Activated naive CD4-positive, alpha-beta T cell treated with anti-CD3 and anti-CD28 coated beads, Interleukin-2, amount 50 U/mL, for 24 hours (primary cell): ENCODE data around the gene RAB17.
A peak's percentile ranks its signal among the peaks of the same experiment; 100 is the strongest.
"Not testable (repeated sequence)": the region's sequence is repeated elsewhere in the genome, so short reads cannot be mapped to it uniquely, and the experiment has no call there.

Experiments
- H3K27ac Mint-ChIP-seq: one replicate; pipeline ENCODE4 v1.8.0; 2021; ENCODE audit warnings: mild to moderate bottlenecking, mixed read lengths
- H3K27me3 Mint-ChIP-seq: one replicate; pipeline ENCODE4 v1.8.0; 2021; ENCODE audit warnings: mixed read lengths
- H3K36me3 Mint-ChIP-seq: one replicate; pipeline ENCODE4 v1.8.0; 2021; ENCODE audit warnings: mixed read lengths
- H3K4me1 Mint-ChIP-seq: one replicate; pipeline ENCODE4 v1.8.0; 2021; ENCODE audit warnings: mixed read lengths
- H3K4me3 Mint-ChIP-seq: one replicate; pipeline ENCODE4 v1.8.0; 2021; ENCODE audit warnings: mild to moderate bottlenecking, mixed read lengths
- H3K9me3 Mint-ChIP-seq: one replicate; pipeline ENCODE4 v1.8.0; 2021; ENCODE audit warnings: mixed read lengths

Gene RAB17

DNA sequence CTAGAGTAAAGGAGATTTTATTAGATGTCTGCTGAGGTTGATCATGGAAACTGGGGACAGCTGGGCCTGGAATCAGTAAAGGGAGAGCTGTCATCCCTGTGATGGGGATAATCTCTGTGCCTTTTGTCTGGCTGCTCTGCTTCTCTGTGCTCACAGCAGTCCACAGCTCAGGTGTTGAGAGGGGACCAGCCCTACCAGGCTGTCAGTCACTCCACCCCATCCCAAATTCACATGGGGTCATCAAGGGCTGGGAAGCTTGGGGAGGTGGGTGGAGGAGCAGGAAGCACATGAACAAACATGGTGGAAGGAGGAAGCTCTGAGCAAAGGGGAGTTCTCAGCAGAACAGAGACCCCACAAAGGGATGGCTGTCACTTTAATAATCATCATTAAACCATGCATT lies 23.1 kb upstream of the RAB17 start:
- no peaks in the 10 kb centered on the region for H3K36me3 Mint-ChIP-seq
- H3K27me3 Mint-ChIP-seq: no peaks in the 10 kb centered on the region
- peaks cover 32% of the 10 kb centered on the region for H3K4me1 Mint-ChIP-seq
- no peak overlapping the region for H3K4me3 Mint-ChIP-seq
- no peaks in the 10 kb centered on the region for H3K9me3 Mint-ChIP-seq
- H3K27ac Mint-ChIP-seq: no peak overlapping the region

DNA sequence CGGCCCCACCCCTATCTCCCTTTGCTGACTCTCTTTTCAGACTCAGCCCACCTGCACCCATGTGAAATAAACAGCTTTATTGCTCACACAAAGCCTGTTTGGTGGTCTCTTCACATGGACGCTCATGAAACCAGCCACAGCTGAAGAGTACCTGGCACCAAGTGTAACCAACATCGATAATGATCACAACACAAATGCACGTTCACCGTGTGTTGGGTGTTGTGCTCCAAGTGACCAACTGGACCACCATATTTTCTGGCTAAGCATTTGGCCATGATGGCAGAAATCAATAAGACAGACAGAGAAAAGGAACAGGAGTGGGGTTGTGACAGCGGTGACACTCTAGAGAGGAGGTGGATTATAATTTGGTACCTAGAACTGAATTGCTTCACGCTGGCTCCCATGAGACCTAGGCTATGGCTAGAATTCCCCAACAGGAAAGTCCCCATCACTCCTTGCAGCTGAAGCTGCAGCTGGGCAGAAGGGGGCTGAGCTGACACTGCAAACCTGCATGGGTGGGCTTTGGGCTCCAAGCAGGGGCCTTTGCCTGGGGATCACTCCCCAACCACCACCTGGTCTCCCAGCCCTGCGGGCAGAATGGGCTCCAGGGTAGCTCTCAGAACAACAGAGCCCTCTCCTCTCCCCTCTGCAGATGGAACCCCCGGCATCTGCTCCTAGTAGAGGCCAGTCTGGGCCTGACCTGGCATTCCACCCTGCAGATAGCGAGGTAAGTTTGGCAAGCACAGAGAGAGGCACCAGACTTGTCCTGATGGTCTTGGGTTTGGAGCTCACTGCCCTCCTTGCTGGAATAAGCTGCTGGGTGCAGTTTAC lies 22.2 kb upstream of the RAB17 start:
- Mint-ChIP-seq H3K27ac (no peak overlapping the region), H3K9me3 (no peaks in the 10 kb centered on the region), H3K4me3 (no peak overlapping the region), H3K36me3 (no peaks in the 10 kb centered on the region), H3K4me1 (peaks cover 24% of the 10 kb centered on the region), H3K27me3 (no peaks in the 10 kb centered on the region)

DNA sequence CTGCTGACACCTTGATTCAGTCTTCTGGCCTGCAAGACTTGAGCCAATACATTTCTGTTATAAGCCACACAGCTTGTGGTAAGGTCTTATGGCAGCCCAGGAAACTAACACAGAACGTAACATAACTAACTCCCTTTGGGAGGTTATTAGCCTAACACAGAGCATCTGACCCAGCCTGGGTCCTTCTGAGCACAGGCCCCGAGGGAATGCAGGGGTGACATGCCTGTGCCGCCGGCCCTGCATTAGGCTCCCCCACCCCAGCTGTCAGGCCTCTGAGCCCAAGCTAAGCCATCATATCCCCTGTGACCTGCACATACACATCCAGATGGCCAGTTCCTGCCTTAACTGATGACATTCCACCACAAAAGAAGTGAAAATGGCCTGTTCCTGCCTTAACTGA lies 16.0 kb upstream of the RAB17 start:
- peaks cover 31% of the 10 kb centered on the region for H3K4me1 Mint-ChIP-seq
- not testable (repeated sequence) for H3K27ac Mint-ChIP-seq

GRCh38 chr2:237604960-237605359 lies 14.4 kb upstream of the RAB17 start:
- no peak overlapping the region for H3K4me3 Mint-ChIP-seq
- peak overlapping the region; percentile 63 for H3K27ac Mint-ChIP-seq
- H3K36me3 Mint-ChIP-seq: no peaks in the 10 kb centered on the region
- no peaks in the 10 kb centered on the region for H3K9me3 Mint-ChIP-seq
- H3K27me3 Mint-ChIP-seq: no peaks in the 10 kb centered on the region
- peaks cover 31% of the 10 kb centered on the region for H3K4me1 Mint-ChIP-seq

More for the DNA sequence above, 16.0 kb upstream of the RAB17 start:
- not testable (repeated sequence) for H3K4me3 Mint-ChIP-seq, H3K27me3 Mint-ChIP-seq, H3K36me3 Mint-ChIP-seq, H3K9me3 Mint-ChIP-seq

DNA sequence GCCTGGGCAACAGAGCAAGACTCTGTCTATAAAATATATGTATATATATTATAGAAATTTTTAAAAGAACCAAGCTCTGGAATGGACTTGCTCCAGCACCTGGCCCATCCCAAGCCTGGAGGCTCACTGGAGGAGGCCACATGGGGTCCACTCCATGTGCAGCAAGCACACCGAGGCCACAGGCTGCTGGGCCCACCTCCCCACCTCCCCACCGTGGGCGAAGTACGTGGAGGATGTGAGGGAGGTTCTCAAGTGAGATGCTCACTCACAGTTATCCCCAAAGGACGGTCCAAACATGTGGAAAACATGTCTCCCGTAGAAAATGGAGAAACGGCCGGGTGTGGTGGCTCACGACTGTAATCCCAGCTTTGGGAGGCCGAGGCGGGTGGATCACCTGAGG lies 13.9 kb upstream of the RAB17 start:
- Mint-ChIP-seq H3K27me3 (no peaks in the 10 kb centered on the region), H3K4me1 (peaks cover 31% of the 10 kb centered on the region), H3K27ac (peak overlapping the region; percentile 88), H3K9me3 (no peaks in the 10 kb centered on the region), H3K36me3 (no peaks in the 10 kb centered on the region), H3K4me3 (no peak overlapping the region)

DNA sequence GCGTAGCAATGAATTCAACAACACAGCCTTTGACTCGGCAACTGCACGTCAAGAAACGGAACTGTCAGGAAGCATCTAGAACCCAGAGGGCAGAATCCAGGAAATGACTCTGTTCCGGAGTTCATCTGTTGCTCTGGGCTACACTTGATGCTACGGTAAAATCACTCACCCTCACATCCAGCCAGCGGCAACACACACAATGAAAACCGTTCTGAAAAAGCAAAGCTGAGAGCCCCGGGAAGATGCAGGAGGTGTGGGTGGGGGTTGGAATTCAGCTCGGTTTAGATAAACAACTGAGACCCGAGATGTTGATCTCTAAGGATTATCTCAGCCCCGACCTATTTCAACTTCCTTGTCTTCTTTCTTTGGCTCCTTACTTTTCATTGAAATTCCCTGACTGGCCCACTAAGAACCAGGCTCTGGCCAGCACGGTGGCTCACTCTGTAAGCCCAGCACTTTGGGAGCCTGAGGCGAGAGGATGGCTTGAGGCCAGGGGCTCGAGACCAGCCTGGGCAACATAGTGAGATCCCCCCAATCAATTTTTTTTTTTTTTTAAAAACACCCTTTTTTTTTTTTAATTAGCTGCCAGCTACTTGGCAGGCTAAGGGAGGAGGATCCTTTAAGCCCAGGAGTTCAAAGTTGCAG lies 13.3 kb upstream of the RAB17 start:
- H3K4me1 Mint-ChIP-seq: peaks cover 31% of the 10 kb centered on the region
- H3K36me3 Mint-ChIP-seq: no peaks in the 10 kb centered on the region
- H3K27ac Mint-ChIP-seq: peak overlapping the region; percentile 88
- no peaks in the 10 kb centered on the region for H3K27me3 Mint-ChIP-seq
- peak overlapping the region; percentile 72 for H3K4me3 Mint-ChIP-seq
- no peaks in the 10 kb centered on the region for H3K9me3 Mint-ChIP-seq

DNA sequence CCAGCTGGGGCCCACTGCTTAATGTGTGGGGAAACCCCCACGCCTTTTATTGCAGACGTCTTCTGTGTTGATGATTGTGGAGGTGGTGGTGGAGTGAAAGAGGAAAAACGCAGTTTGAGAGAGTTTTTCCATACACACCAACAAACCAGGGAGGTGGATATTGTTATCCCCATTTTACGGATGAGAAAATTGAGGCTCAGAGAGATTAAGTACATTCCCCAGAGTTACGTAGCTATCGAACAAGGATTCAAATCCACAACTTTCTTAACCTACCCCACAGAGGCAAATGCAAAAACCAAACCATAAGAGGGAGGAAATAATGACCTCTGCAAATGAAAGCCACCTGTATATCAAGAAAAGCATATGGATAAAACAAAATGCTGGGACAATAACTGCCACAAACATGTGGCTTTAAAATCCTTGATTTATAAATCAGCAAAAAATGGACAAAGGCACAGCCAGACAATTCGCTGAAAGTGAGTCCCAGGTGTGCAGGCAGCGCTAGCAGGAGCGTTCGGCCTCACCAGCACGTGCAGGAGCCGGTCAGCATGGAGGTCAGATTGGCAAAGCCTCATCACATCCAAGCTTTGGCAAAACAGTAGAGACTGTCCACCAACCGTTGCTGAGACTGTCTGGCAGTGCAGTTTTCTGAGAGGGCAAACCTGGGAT lies 12.6 kb upstream of the RAB17 start:
- peak overlapping the region; percentile 72 for H3K4me3 Mint-ChIP-seq

GRCh38 chr2:237602409-237602808 lies 11.9 kb upstream of the RAB17 start:
- no peak overlapping the region for H3K4me3 Mint-ChIP-seq
- H3K4me1 Mint-ChIP-seq: peaks cover 31% of the 10 kb centered on the region
- no peaks in the 10 kb centered on the region for H3K9me3 Mint-ChIP-seq
- peak overlapping the region; percentile 85 for H3K27ac Mint-ChIP-seq
- H3K36me3 Mint-ChIP-seq: no peaks in the 10 kb centered on the region
- H3K27me3 Mint-ChIP-seq: no peaks in the 10 kb centered on the region

More for the DNA sequence above, 12.6 kb upstream of the RAB17 start:
- Mint-ChIP-seq H3K27ac (peak overlapping the region; percentile 88), H3K4me1 (peaks cover 31% of the 10 kb centered on the region), H3K36me3 (no peaks in the 10 kb centered on the region), H3K9me3 (no peaks in the 10 kb centered on the region), H3K27me3 (no peaks in the 10 kb centered on the region)

- H3K4me3 Mint-ChIP-seq: no peak overlapping the region
- H3K27me3 Mint-ChIP-seq: no peaks in the 10 kb centered on the region
- H3K27ac Mint-ChIP-seq: peak overlapping the region; percentile 23
- H3K36me3 Mint-ChIP-seq: no peaks in the 10 kb centered on the region
- H3K4me1 Mint-ChIP-seq: peaks cover 31% of the 10 kb centered on the region
- no peaks in the 10 kb centered on the region for H3K9me3 Mint-ChIP-seq
Observed at GRCh38 chr2:237601453-237602116, 11.1 kb upstream of the RAB17 start.

- Mint-ChIP-seq H3K27me3 (no peaks in the 10 kb centered on the region), H3K27ac (no peak overlapping the region), H3K9me3 (no peaks in the 10 kb centered on the region), H3K36me3 (no peaks in the 10 kb centered on the region), H3K4me1 (peaks cover 30% of the 10 kb centered on the region), H3K4me3 (no peak overlapping the region)
Observed at GRCh38 chr2:237600205-237600846, 9.8 kb upstream of the RAB17 start.

GRCh38 chr2:237599465-237600110 lies 9.1 kb upstream of the RAB17 start:
- Mint-ChIP-seq H3K4me3 (no peak overlapping the region), H3K27ac (no peak overlapping the region), H3K27me3 (no peaks in the 10 kb centered on the region), H3K36me3 (no peaks in the 10 kb centered on the region), H3K9me3 (no peaks in the 10 kb centered on the region), H3K4me1 (peaks cover 23% of the 10 kb centered on the region)

DNA sequence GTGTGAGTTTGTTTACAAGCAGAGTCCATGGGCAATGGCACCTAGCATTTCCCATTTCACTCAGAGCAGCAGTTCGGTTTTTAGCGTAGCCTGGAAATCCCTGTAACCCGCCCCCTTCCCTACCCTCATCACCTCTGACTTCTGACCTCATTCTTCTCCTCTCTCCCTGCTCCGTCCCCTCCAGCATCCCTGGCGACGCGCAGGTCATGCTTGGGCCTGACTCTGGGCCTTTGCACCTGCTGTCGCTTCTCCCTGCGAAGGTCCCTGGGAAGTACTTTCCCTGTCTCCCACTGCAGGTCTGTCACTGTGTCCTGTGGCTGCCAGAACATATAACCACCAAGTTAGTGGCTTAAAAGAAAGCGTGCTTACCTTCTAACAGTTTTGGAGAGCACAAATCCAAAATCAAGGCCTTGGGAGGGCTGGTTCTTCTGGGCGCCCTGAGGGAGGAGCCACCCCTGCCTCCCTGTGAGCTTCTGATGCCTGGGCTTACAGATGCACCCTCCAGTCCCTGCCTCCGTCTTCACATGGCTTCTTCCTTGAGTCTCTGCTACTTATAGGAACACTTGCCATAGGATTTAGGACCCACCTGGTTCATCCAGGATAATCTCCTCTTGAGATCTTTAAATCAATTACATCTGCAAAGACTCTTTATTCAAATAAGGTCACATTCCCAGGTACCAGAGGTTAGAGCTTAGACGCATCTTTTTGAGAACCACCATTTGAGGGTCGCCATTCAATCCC lies 8.1 kb upstream of the RAB17 start:
- no peaks in the 10 kb centered on the region for H3K27me3 Mint-ChIP-seq
- no peak overlapping the region for H3K4me3 Mint-ChIP-seq
- H3K9me3 Mint-ChIP-seq: no peaks in the 10 kb centered on the region
- H3K27ac Mint-ChIP-seq: peak overlapping the region; percentile 73
- peaks cover 13% of the 10 kb centered on the region for H3K4me1 Mint-ChIP-seq
- no peaks in the 10 kb centered on the region for H3K36me3 Mint-ChIP-seq

DNA sequence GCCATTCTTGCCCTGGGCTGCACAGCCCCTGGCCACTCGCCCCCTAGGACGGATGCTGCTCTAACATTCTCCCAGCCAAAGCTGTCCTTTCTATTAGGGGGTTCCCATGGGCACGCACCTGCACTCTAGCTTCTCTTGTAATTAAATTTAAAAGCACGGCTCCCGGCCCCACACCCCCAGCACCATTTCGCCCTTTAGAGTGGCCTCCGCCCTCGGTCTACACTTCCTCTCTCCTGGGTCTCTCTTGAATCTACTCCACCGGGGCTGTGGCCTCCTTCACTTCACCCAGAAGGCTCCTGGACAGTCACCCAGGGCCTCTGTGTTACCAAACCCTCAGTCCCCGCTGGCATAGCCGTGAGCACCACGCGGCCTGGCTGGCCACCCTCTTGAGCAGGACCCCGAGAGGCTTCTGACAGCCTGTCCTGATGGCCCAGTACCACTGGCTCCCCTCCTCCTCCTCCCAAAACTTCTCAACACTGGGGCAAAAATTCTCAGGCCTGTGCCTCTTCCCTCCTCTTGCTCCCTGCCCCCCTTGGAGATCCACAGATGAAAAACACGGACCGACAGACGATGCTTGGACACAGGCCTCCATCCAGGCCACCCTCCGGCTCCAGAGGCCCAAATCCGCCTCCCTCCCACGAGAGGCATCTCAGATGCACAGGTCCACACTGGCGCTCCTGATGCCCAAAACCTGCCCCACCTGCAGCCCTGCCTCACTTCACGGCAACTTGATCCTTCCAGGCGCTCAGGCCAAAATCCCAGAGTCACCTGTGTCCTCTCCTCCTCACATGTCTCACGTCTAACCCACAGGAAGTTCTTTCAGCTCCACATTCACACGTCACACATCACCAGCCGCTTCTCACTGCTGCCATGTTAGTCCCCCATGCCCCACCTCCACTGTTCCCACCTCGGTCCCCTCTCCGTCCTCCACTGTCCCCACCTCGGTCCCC lies 6.9 kb upstream of the RAB17 start:
- H3K4me1 Mint-ChIP-seq: peaks cover 2% of the 10 kb centered on the region
- no peak overlapping the region for H3K27ac Mint-ChIP-seq

More for the DNA sequence above, 6.9 kb upstream of the RAB17 start:
- no peak overlapping the region for H3K4me3 Mint-ChIP-seq
- H3K36me3 Mint-ChIP-seq: no peaks in the 10 kb centered on the region
- H3K9me3 Mint-ChIP-seq: no peaks in the 10 kb centered on the region
- no peaks in the 10 kb centered on the region for H3K27me3 Mint-ChIP-seq
